Lower leg skin (tissue), 4 donors: ENCODE results near the gene ARHGAP24. TPM values are rescaled to one million over a fixed set of nuclear protein-coding genes. Genes with fewer than 3 reads are reported as not detected.

ENCODE experiments used
- DNase-seq, 2 donors: peaks; one replicate each; pipeline ENCODE4 v3.0.0-alpha.2; 2019; ENCODE audit warnings: low spot score in 2 of 2
- H3K4me3 ChIP-seq: fragments of 200-600 bp; sonication (generic); 2 replicates; pipeline ENCODE4 v1.5.1; 2017; ENCODE audit warnings: mild to moderate bottlenecking, low read depth; ENCODE audit not compliant: poor library complexity, severe bottlenecking
- CTCF ChIP-seq, 3 donors: fragments of 450-650 bp; IDR thresholded peaks; one replicate each; pipeline ENCODE4 v1.5.1; 2016; ENCODE audit warnings: antibody characterized with exemption in 3 of 3, mild to moderate bottlenecking in 3 of 3, moderate library complexity in 2 of 3
- POLR2A ChIP-seq, 2 donors: fragments of 450-650 bp; IDR thresholded peaks; one replicate each; pipeline ENCODE4 v1.6.1; 2016 to 2017; ENCODE audit warnings: antibody characterized with exemption in 2 of 2, mild to moderate bottlenecking in 1 of 2, moderate library complexity in 1 of 2
- WGBS, 2 donors: methylation state at CpG; one replicate each; pipeline ENCODE4 v1.1.5; 2018; 5-methylcytosine and 5-hydroxymethylcytosine counted together
- intact Hi-C: fragments of 100-400 bp; cut with DNase I; formaldehyde crosslinking; loops from one replicate; pipeline ENCODE4 v1.15.0; 2023; ENCODE audit warnings: low total_unique reads
- total RNA-seq, 4 donors: library from RNA; depleted of rRNA; stranded (reverse); fragments of >200 nt; gene quantifications; one replicate each; pipeline ENCODE4 v1.1.0, GENCODE V29; 2016

The ARHGAP24 gene
- total RNA-seq, 4 donors from 2014 or later = 13.1 to 58.4 (median 24.0) TPM

- WGBS, 2 donors = 15 to 16% methylated on average over 2 of the region's 2 CpGs
- intact Hi-C loops = no loop called here
Observed at GRCh38 chr4:85681221-85681657, 206.3 kb downstream of the ARHGAP24 start.

GRCh38 chr4:85681921-85682320, 207.0 kb downstream of the ARHGAP24 start:
- intact Hi-C loops = no loop called here
- WGBS, 2 donors = 95 to 97% methylated on average over 3 of the region's 3 CpGs
- TF ChIP-seq POLR2A (IDR thresholded peaks at IDR 0.05) (no peak), CTCF (IDR thresholded peaks at IDR 0.05) (no peak)
- no peak overlapping the region for H3K4me3 ChIP-seq
- no peak for DNase-seq

More at GRCh38 chr4:85681221-85681657, 206.3 kb downstream of the ARHGAP24 start:
- TF ChIP-seq POLR2A (IDR thresholded peaks at IDR 0.05) = no peak
- TF ChIP-seq CTCF (IDR thresholded peaks at IDR 0.05) = no peak
- H3K4me3 ChIP-seq = no peak overlapping the region
- peak in 1 of 2 donors; percentile 73 for DNase-seq

- WGBS, 2 donors = 72 to 76% methylated on average over 1 of the region's 1 CpG
- TF ChIP-seq POLR2A (IDR thresholded peaks at IDR 0.05) (no peak), CTCF (IDR thresholded peaks at IDR 0.05) (no peak)
- intact Hi-C loops = no loop called here
- no peak for DNase-seq
- no peak overlapping the region for H3K4me3 ChIP-seq
Observed at GRCh38 chr4:85682391-85682790, 207.4 kb downstream of the ARHGAP24 start.

DNA sequence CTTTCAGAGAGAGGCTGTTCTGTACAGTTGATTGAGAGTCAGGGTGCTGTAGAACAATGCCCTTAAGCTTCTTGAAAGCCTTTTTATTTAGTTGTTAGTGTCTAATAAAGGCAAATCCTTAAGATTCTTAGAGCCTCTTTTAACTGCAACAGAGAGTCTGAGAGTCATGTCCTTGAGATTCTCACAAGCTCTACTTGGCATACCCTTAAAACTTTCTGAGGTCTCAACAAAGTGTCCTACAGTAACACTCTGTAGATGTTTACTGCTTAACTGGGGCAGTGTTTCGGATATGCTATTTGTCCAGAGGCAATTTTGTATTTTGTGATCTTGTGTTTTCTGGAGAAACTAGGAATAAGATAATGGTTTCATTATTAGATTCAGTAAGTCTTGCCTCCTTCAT, 209.7 kb downstream of the ARHGAP24 start:
- 87 to 96% methylated on average over 1 of the region's 1 CpG for WGBS, 2 donors
- no peak for DNase-seq
- intact Hi-C loops = no loop called here
- TF ChIP-seq POLR2A (IDR thresholded peaks at IDR 0.05) (no peak), CTCF (IDR thresholded peaks at IDR 0.05) (no peak)
- H3K4me3 ChIP-seq = no peak overlapping the region

- intact Hi-C loops = no loop called here
- DNase-seq = no peak
- 93% methylated on average over 4 of the region's 4 CpGs for WGBS, 2 donors
- TF ChIP-seq POLR2A (IDR thresholded peaks at IDR 0.05) = no peak
- no peak overlapping the region for H3K4me3 ChIP-seq
Observed at GRCh38 chr4:85686398-85686797, 211.4 kb downstream of the ARHGAP24 start.

DNA sequence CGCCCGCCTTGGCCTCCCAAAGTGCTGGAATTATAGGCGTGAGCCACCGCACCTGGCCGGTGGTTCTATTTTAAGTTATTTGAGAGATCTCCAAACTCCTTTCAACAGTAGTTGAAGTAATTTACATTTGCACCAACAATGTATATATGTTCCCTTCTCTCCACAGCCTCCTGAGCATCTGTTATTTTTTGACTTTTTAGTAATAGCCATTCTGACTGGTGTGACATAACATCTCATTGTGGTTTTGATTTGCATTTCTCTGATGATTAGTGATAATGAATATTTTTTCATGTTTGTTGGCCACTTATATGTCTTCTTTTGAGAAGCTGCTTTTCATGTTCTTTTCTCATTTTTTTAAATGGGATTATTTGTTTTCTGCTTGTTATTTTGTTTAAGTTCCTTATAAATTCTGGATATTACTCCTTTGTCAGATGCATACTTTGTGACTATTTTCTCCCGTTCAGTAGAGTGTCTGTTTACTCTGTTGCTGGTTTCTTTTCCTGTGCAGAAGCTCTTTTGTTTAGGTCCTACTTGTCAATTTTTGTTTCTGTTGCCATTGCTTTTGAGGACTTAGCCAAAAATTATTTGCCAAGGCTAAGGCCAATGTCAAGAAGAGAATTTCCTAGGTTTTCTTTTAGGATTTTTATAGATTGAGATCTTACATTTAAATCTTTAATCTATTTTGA, 213.2 kb downstream of the ARHGAP24 start:
- H3K4me3 ChIP-seq = no peak overlapping the region
- no peak for DNase-seq
- TF ChIP-seq POLR2A (IDR thresholded peaks at IDR 0.05) (no peak), CTCF (IDR thresholded peaks at IDR 0.05) (no peak)
- intact Hi-C loops = no loop called here
- WGBS, 2 donors = 90 to 92% methylated on average over 6 of the region's 6 CpGs
